Measurements from ENCODE around the gene GPANK1. TPM values are rescaled to one million over a fixed set of nuclear protein-coding genes. Genes with fewer than 3 reads are reported as not detected.
"Not testable (repeated sequence)": the region's sequence is repeated elsewhere in the genome, so short reads cannot be mapped to it uniquely, and the experiment has no call there.

Gene GPANK1
- 20.1 TPM for polyA plus RNA-seq (2012; ENCODE audit: low read depth, missing spikeins)

- peak; percentile 45; the same call in 1 of the 2 replicates for TF ChIP-seq TAF1 (IDR thresholded peaks at IDR 0.05; ENCODE audit: low read depth, low read length)
- no peak for TF ChIP-seq POLR2A (IDR thresholded peaks at IDR 0.05; ENCODE audit: low read depth, low read length)
- peak; percentile 69; the same call in 1 of the 2 replicates for TF ChIP-seq POU2F2 (IDR thresholded peaks at IDR 0.05; ENCODE audit: low read depth, low read length)
- TF ChIP-seq SPI1 (IDR thresholded peaks at IDR 0.05; ENCODE audit: low read depth, low read length): peak; percentile 78
- TF ChIP-seq POLR2AphosphoS5 (IDR thresholded peaks at IDR 0.05; ENCODE audit: low read depth, low read length): no peak; the same call in 1 of the 2 replicates
- FAIRE-seq: peak; percentile 92
- DNase-seq (ENCODE audit: insufficient read length, low spot score): peak; percentile 67
Measured at GRCh38 chr6:31664790-31665500, at the start of gene GPANK1. Gene GPANK1 (minus strand): TSS chr6:31664997. CDS start chr6:31664478, 519 bp downstream.

GRCh38 chr6:31713991-31714684 lies 49.3 kb upstream of the GPANK1 start:
- no peak for TF ChIP-seq POU2F2 (IDR thresholded peaks at IDR 0.05; ENCODE audit: low read depth, low read length)
- no peak for TF ChIP-seq TAF1 (IDR thresholded peaks at IDR 0.05; ENCODE audit: low read depth, low read length)
- TF ChIP-seq SPI1 (IDR thresholded peaks at IDR 0.05; ENCODE audit: low read depth, low read length): no peak
- TF ChIP-seq PAX5 (IDR thresholded peaks at IDR 0.05; ENCODE audit: insufficient read depth, low read length, severe bottlenecking): no peak
- TF ChIP-seq POLR2AphosphoS5 (IDR thresholded peaks at IDR 0.05; ENCODE audit: low read depth, low read length): no peak
- no peak for TF ChIP-seq POLR2A (IDR thresholded peaks at IDR 0.05; ENCODE audit: low read depth, low read length)
- FAIRE-seq (no peak), DNase-seq (ENCODE audit: insufficient read length, low spot score) (no peak)

DNA sequence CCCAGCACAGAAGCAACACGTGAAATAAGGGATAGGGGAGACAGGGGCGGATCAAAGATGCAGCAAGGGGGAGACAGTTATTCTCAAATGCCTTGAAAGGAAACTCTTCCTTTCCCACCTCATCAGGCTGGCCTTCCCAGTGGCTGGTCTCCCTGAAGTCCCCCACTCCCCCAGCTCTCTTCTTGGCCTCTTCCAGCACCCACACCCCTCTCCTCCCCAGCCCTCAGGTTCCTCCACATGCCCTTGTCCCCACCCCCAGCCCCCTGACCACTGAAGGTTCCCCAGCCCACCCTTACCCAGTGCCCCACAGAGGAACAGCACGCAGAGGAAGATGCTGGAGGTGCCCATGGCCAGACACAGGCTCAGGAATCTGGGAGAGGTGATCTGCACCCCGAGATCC lies 48.7 kb upstream of the GPANK1 start:
- no peak for DNase-seq (ENCODE audit: insufficient read length, low spot score)
- TF ChIP-seq TAF1 (IDR thresholded peaks at IDR 0.05; ENCODE audit: low read depth, low read length): no peak
- no peak for TF ChIP-seq POLR2AphosphoS5 (IDR thresholded peaks at IDR 0.05; ENCODE audit: low read depth, low read length)
- no peak for TF ChIP-seq POLR2A (IDR thresholded peaks at IDR 0.05; ENCODE audit: low read depth, low read length)
- TF ChIP-seq SPI1 (IDR thresholded peaks at IDR 0.05; ENCODE audit: low read depth, low read length): no peak
- no peak for TF ChIP-seq POU2F2 (IDR thresholded peaks at IDR 0.05; ENCODE audit: low read depth, low read length)
- no peak for TF ChIP-seq PAX5 (IDR thresholded peaks at IDR 0.05; ENCODE audit: insufficient read depth, low read length, severe bottlenecking)
- no peak for FAIRE-seq

DNA sequence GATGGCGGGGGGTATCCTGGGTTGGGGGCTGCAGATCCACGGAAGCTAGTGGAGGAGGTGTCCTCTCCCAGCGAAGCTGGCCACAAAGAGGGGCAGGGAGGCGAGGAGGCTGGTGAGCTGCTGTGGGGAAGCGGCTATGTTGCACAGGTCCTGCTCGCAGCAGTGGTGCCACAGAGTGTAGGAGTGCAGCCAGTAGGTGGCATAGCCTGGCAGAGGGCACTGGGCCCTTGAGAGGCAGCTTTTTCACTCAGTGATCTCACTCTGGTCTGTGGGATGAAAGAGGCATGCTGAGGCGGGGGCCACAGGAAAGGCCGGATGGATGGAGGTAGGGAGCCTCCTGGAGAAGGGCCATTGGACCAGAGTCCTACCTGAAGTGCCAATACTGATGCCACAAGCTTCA lies 47.5 kb upstream of the GPANK1 start:
- TF ChIP-seq POLR2A (IDR thresholded peaks at IDR 0.05; ENCODE audit: low read depth, low read length) (no peak), POU2F2 (IDR thresholded peaks at IDR 0.05; ENCODE audit: low read depth, low read length) (no peak), POLR2AphosphoS5 (IDR thresholded peaks at IDR 0.05; ENCODE audit: low read depth, low read length) (no peak), PAX5 (IDR thresholded peaks at IDR 0.05; ENCODE audit: insufficient read depth, low read length, severe bottlenecking) (no peak), TAF1 (IDR thresholded peaks at IDR 0.05; ENCODE audit: low read depth, low read length) (no peak), SPI1 (IDR thresholded peaks at IDR 0.05; ENCODE audit: low read depth, low read length) (no peak)
- no peak for DNase-seq (ENCODE audit: insufficient read length, low spot score)
- FAIRE-seq: no peak

- FAIRE-seq (no peak), DNase-seq (ENCODE audit: insufficient read length, low spot score) (no peak)
- TF ChIP-seq POU2F2 (IDR thresholded peaks at IDR 0.05; ENCODE audit: low read depth, low read length) (no peak), SPI1 (IDR thresholded peaks at IDR 0.05; ENCODE audit: low read depth, low read length) (no peak), PAX5 (IDR thresholded peaks at IDR 0.05; ENCODE audit: insufficient read depth, low read length, severe bottlenecking) (no peak), POLR2AphosphoS5 (IDR thresholded peaks at IDR 0.05; ENCODE audit: low read depth, low read length) (no peak), POLR2A (IDR thresholded peaks at IDR 0.05; ENCODE audit: low read depth, low read length) (no peak), TAF1 (IDR thresholded peaks at IDR 0.05; ENCODE audit: low read depth, low read length) (no peak)
Measured at GRCh38 chr6:31711233-31711632, 46.4 kb upstream of the GPANK1 start.

DNA sequence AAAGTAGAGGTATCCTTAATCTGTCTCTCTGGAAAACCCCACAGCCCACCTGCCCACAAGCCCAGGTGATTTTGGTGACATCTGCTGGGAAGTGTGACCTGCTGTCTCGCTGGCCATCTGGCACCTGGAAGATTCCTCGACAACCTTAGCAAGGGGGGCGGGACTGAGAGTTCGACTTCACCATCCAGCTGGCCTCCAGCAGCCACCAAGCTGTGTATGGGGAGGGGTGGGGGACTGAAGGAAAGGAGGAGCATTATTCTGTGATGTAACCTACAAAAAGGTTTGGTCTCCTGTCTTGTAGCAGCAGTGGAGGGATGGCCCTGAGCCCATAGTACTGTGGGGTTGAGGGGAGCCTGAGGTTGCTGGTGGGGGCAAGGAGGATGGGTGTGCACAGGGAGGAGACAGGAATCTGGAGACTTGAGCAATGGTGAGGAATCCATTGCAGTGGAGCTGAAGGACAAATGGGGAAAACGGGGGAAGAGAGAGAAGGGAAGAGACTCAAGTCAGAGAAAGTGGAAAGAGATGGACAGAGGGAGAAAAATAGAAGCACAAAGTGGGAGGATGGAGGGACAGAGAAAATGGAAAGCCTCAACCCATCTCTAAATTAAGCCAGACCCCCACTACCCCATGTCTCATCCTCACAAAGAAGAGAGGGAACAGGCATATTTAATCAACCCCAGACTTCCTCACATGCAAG lies 45.9 kb upstream of the GPANK1 start:
- FAIRE-seq (peak; percentile 38), DNase-seq (ENCODE audit: insufficient read length, low spot score) (no peak)
- no peak for TF ChIP-seq POU2F2 (IDR thresholded peaks at IDR 0.05; ENCODE audit: low read depth, low read length)
- no peak for TF ChIP-seq POLR2AphosphoS5 (IDR thresholded peaks at IDR 0.05; ENCODE audit: low read depth, low read length)
- TF ChIP-seq TAF1 (IDR thresholded peaks at IDR 0.05; ENCODE audit: low read depth, low read length): no peak
- no peak for TF ChIP-seq SPI1 (IDR thresholded peaks at IDR 0.05; ENCODE audit: low read depth, low read length)
- TF ChIP-seq PAX5 (IDR thresholded peaks at IDR 0.05; ENCODE audit: insufficient read depth, low read length, severe bottlenecking): no peak
- TF ChIP-seq POLR2A (IDR thresholded peaks at IDR 0.05; ENCODE audit: low read depth, low read length): no peak

GRCh38 chr6:31709157-31709556 lies 44.4 kb upstream of the GPANK1 start:
- FAIRE-seq: not testable (repeated sequence)

DNA sequence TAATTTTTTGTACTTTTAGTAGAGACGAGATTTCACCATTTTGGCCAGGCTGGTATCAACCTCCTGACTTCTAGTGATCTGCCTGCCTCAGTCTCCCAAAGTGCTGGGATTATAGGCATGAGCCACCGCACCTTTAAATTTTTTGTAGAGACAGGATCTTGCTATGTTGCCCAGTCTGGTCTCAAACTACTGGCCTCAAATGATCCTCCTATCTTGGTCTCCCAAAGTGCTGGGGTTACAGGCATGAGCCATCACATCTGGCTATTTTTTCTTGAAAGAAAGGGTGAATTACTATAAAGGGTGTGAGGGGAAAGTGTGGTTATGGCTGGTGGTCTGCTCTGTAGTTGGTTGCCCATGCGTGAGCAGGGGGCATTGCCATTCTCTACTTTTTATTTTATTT lies 43.4 kb upstream of the GPANK1 start:
- FAIRE-seq (no peak), DNase-seq (ENCODE audit: insufficient read length, low spot score) (no peak)
- TF ChIP-seq POU2F2 (IDR thresholded peaks at IDR 0.05; ENCODE audit: low read depth, low read length) (no peak), SPI1 (IDR thresholded peaks at IDR 0.05; ENCODE audit: low read depth, low read length) (no peak), TAF1 (IDR thresholded peaks at IDR 0.05; ENCODE audit: low read depth, low read length) (no peak), POLR2AphosphoS5 (IDR thresholded peaks at IDR 0.05; ENCODE audit: low read depth, low read length) (no peak), PAX5 (IDR thresholded peaks at IDR 0.05; ENCODE audit: insufficient read depth, low read length, severe bottlenecking) (no peak), POLR2A (IDR thresholded peaks at IDR 0.05; ENCODE audit: low read depth, low read length) (no peak)

More at GRCh38 chr6:31709157-31709556, 44.4 kb upstream of the GPANK1 start:
- DNase-seq (ENCODE audit: insufficient read length, low spot score): not testable (repeated sequence)

DNA sequence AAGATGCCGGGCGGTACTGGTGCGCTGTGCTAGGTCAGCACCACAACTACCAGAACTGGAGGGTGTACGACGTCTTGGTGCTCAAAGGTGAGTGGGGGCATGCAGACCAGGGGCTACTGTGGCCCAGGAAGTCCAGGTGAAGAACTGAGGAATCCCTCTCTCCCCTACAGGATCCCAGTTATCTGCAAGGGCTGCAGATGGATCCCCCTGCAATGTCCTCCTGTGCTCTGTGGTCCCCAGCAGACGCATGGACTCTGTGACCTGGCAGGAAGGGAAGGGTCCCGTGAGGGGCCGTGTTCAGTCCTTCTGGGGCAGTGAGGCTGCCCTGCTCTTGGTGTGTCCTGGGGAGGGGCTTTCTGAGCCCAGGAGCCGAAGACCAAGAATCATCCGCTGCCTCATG lies 42.9 kb upstream of the GPANK1 start:
- TF ChIP-seq POU2F2 (IDR thresholded peaks at IDR 0.05; ENCODE audit: low read depth, low read length) (no peak), PAX5 (IDR thresholded peaks at IDR 0.05; ENCODE audit: insufficient read depth, low read length, severe bottlenecking) (no peak), POLR2AphosphoS5 (IDR thresholded peaks at IDR 0.05; ENCODE audit: low read depth, low read length) (no peak), SPI1 (IDR thresholded peaks at IDR 0.05; ENCODE audit: low read depth, low read length) (no peak), POLR2A (IDR thresholded peaks at IDR 0.05; ENCODE audit: low read depth, low read length) (no peak), TAF1 (IDR thresholded peaks at IDR 0.05; ENCODE audit: low read depth, low read length) (no peak)
- no peak for FAIRE-seq
- DNase-seq (ENCODE audit: insufficient read length, low spot score): no peak
